COLO829 (cell line): Measurements from ENCODE around the gene SLIT3.

Experiments
- DNase-seq: peaks from one replicate; pipeline ENCODE4 v3.0.0; 2012; ENCODE audit warnings: low spot score

Gene SLIT3

GRCh38 chr5:169300468-169301385, at the start of gene SLIT3:
Gene SLIT3, minus strand, starts transcription at chr5:169301139. Its CDS starts 430 bp downstream, at chr5:169300709.
- no peak for DNase-seq

DNA sequence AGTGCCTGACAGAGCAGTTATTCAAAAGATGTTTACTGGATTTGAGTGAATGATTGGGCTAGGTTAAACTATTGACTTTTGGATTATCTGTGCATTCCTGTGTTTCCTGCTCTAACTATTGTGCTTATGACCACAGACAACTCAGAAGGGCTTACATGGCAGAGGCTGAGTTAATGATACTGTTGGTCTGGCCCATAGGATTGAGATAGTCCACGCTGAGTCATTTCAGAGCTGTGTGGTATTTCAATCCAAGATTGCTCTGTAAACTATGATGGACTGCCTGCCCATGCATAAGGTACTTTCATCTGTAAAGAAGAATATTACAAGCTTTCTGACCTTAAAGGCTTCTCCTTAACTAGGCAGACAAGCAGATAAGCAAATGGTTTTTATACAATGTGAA, 49.1 kb upstream of the SLIT3 start:
- DNase-seq: no peak

GRCh38 chr5:169347786-169348185, 46.8 kb upstream of the SLIT3 start:
- DNase-seq: no peak

GRCh38 chr5:169344629-169345028, 43.7 kb upstream of the SLIT3 start:
- DNase-seq: no peak

DNA sequence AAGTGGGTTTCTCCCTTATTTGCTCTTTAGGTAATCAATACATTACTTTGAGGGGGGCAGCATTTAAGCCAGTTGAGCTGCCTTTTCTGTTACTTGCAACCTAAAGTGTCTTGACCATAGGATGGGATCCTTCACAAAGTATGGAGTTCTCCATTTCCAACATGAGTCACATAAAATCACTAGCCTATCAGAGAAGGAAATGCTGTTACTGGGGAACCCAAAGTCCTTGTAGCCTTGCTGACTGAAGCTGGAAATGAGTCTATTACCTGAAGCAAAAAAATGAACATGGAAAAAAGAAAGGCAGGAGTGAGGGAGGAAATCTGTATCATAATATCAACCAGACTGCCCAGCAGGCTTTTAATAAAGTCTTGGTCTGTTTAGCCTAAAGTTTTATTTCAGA, 42.8 kb upstream of the SLIT3 start:
- DNase-seq: no peak

DNA sequence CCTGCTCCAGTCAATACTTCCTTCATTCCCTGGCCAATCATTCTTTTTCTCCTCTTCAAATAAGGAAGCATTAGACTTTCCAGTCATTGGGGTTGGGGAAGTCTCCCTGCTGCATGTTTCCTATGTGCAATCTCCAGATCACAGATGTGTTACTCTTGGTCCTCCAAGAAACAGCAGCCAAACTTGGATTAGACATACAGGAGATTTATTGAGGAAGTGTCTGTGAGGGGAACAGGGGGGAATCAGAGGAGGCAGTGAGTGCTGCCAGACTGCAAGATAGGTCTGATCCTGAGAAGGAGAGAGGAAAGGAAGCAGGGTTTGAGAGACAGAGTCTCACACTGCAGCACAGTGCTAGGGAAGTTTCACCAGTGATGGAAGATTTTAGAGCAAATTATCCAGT, 40.6 kb upstream of the SLIT3 start:
- DNase-seq: no peak

- DNase-seq: no peak
These were observed 38.9 kb upstream of the SLIT3 start for GRCh38 chr5:169339869-169340268.

DNA sequence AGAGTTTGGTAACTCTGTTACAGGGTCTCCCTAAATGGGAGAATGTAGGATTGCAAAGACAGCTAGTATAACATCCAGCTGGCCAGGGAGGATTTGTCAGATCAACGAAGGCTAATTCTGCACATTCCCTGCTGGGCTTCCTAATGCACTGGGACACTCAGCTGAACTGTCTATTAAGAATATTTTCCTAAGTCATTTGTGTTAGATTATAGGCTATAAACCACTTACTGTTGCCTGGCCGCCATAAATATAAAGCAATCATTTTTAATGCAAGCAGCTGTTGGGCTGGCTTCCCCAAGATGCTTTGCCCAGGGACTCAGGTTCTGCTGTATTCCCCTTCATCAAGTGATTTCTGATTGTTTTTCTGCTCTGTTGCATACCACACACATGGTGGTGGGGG, 35.3 kb upstream of the SLIT3 start:
- no peak for DNase-seq

GRCh38 chr5:169335806-169336205, 34.9 kb upstream of the SLIT3 start:
- DNase-seq: no peak

- no peak for DNase-seq
These were observed 32.6 kb upstream of the SLIT3 start for GRCh38 chr5:169333518-169333917.

GRCh38 chr5:169331292-169331852, 30.4 kb upstream of the SLIT3 start:
- DNase-seq: no peak

DNA sequence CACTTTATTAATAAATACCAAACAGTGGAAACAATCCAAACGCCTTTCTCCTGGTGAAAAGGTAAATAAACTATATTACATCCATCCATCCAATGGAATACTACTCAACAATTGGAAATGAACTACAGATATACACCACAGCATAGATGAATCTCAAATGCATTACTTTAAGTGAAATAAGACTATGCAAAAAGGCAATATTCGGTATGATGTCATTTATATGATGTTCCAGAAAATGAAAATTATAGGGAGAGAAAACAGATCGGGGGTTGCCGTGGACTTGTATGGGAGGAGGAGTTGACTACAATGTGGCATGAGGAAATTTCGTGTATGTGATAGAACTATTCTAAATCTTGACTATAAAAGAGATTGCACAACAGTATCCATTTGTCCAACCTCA, 27.5 kb upstream of the SLIT3 start:
- DNase-seq: no peak

DNA sequence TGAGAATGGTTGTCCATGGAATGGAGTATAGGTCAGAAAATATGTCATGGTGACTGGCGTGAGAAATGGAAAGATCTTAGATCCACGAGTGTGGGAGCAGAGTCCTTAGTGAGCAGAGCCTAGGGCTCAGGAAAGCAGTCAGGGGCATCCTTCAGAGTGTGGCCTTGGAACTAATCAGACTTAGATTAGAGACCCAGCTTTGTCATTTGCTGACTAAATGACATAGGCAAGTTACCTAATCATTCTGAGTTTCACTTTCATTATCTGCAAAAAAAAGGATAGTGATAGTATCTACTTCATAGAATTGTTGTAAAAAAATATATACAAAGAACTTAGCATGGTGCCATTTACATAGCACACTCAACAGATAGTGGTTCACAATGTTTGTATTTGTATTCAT, 24.3 kb upstream of the SLIT3 start:
- no peak for DNase-seq

GRCh38 chr5:169318556-169318955, 17.6 kb upstream of the SLIT3 start:
- DNase-seq: no peak

- DNase-seq: no peak
These were observed 6.7 kb upstream of the SLIT3 start for GRCh38 chr5:169307646-169308045.

GRCh38 chr5:169305366-169305765, 4.4 kb upstream of the SLIT3 start:
- DNase-seq: no peak

DNA sequence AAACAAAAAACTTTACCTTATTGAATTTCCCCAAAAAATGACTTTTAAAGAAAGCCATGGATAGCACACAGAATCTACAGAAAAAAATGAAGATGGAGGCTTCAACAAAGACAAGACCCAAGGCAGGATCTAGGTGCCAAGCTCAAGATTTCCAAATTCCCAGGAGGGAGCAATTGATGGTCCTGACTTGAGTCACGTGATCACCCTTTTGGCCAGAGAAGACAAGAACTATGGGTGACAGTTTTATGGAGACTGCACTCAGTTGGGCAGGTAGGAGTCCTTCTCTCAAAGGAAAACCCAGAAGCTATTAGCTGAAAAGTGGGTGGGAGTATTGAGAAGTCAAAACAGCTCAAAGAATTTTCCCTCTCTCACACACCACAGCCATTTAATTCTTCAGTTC, 3.2 kb upstream of the SLIT3 start:
- no peak for DNase-seq

DNA sequence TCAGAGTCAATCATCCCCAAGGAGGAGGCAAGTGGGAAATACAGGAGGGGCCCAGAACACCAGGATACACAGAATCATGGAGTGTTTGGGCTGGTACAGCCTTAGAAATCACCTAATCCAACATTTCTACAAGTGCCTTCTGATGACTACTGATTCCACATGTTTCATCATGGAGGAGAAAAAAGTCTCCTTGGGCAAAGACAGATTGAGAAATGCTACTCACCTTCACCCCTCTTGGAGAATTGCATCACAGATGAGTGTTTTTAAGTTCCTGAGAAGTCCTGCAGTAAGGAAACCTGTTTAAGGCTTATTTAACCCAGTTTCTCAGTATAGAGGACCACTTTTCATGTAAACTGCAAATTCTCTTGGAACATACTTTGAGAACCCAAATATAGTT, 2.2 kb upstream of the SLIT3 start:
- DNase-seq: no peak

- DNase-seq: peak; percentile 60
These were observed 1.7 kb upstream of the SLIT3 start for GRCh38 chr5:169302491-169303118.

- DNase-seq: no peak
These were observed 1.0 kb upstream of the SLIT3 start for GRCh38 chr5:169301986-169302385.

DNA sequence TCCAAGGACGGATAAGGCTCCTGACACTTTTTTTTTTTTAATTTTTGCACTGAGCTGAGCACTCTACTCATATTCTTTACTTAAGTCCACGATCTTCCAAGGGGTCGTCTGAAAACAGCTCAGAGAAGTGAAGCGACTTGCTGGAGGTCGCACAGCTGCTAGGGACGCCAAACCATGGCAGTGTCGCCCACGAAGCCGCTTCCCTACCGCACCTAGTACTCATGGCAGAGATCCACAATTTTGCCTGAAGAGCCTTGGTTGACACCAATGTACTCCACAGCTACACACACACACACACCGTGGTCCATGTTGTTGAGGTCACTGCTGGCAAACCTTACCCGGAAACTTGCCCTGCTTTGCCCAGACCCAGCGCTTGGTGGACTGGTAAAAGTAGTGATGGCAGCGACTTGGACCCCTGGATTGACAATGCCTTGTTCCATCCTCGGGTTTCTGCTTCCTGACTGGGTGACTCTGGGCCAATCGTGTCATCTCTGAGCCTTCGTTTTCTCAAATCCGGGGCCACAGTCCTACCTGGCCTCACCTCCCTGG, 521 bp upstream of the SLIT3 start:
- DNase-seq: no peak

DNA sequence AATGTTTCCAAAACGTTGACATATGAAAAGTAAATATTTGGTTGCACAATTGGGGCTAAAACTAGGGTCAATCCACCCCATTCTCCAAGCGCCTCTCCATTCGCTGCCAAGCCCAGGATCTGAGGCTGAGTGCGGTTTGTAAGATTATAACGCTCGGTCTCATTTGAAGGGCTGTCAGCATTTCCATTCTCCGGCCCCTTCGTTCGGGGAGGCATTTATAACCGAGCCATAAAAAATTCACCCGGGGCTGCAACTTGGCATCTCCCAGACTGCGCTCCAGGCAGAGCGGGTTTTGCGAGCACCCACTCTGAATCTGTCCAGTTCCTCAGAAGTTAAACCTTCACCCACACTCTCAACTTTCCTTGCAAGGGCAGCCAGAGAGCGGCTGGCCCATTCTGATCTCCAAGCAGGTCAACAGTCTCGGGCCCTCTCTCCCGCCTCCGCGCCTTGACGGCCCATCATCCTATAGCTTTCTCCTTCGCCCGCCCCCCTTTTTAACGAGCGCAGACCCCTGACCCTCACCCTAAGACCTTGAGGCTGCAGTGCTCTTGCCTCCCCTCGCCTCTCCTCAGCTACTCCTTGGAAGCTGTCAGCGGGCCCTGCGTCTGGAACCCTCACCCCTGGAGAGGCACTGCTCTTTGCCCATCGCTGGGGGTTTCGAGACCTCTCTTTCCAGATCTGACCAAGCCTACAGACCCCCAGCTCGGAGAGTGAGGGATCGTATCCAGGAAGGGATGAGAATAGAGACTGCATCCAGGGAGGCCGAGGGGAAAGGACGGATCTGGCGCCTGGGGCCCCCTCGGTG, 1.1 kb downstream of the SLIT3 start:
- DNase-seq: no peak
